ENCODE data around the gene FAM240A. TPM values are rescaled to one million over a fixed set of nuclear protein-coding genes. Genes with fewer than 3 reads are reported as not detected.

The FAM240A gene
- total RNA-seq, 1 experiment from 2014 or later, result not detected

- H3K79me2 ChIP-seq (ENCODE audit: low read length), result no peaks in the 10 kb centered on the region
- no peaks in the 10 kb centered on the region for H3K27me3 ChIP-seq (ENCODE audit: low read length)
- TF ChIP-seq EZH2phosphoT487 (IDR thresholded peaks at IDR 0.05; ENCODE audit: borderline replicate concordance, low read length), result no peak
- no peak for TF ChIP-seq CTCF (conservative IDR thresholded peaks at IDR 0.05; ENCODE audit: low read depth, low read length)
- TF ChIP-seq EZH2 (IDR thresholded peaks at IDR 0.05; ENCODE audit: low read length, unreplicated experiment), result no peak
- no peaks in the 10 kb centered on the region for H3K9me2 ChIP-seq (replicated peaks; ENCODE audit: low read length)
- no peak overlapping the region for H2AFZ ChIP-seq (ENCODE audit: low read length)
- ChIA-PET POLR2A (ENCODE audit: unreplicated experiment) (no interaction called here), CTCF (no interaction called here)
- intact Hi-C loops (cut with micrococcal nuclease), result no loop called here
- H4K20me1 ChIP-seq (ENCODE audit: low read length), result no peaks in the 10 kb centered on the region
- H3K9ac ChIP-seq (ENCODE audit: low read length), result no peak overlapping the region
- no peaks in the 10 kb centered on the region for H3K9me3 ChIP-seq (ENCODE audit: low read length)
- no peak overlapping the region for H3K4me3 ChIP-seq (ENCODE audit: low read length)
- no peak overlapping the region for H3K27ac ChIP-seq (ENCODE audit: low read length)
- no TSS peak for BruUV-seq (replicated peaks)
- ATAC-seq, result no peak
- no peak overlapping the region for H3K4me2 ChIP-seq (ENCODE audit: low read length)
- H3K4me1 ChIP-seq (ENCODE audit: insufficient read depth, low read length), result no peaks in the 10 kb centered on the region
- no peaks in the 10 kb centered on the region for H3F3A ChIP-seq (ENCODE audit: low read length, unreplicated experiment)
- no peak for DNase-seq
- H3K36me3 ChIP-seq (ENCODE audit: low read depth, low read length), result peaks cover 6% of the 10 kb centered on the region; the same call in 1 of the 2 replicates
Observed at GRCh38 chr3:46675426-46675825, 63.1 kb downstream of the FAM240A start.

Other genes with a start within 250 kb of the FAM240A start
- not detected in 2 replicates for gene CCR5, start 241.6 kb upstream of the FAM240A start, total RNA-seq (2014; rRNA removed)
- gene CCRL2, start 205.3 kb upstream of the FAM240A start, total RNA-seq (2014; rRNA removed), result 5.5 and 6.0 TPM in 2 replicates
- gene LTF, start 147.6 kb upstream of the FAM240A start, total RNA-seq (2014; rRNA removed), result not detected in 2 replicates
- not detected in 2 replicates for gene RTP3, start 114.5 kb upstream of the FAM240A start, total RNA-seq (2014; rRNA removed)
- gene LRRC2, start 46.2 kb upstream of the FAM240A start, total RNA-seq (2014; rRNA removed), result 0.26 and 0.35 TPM in 2 replicates
- gene ALS2CL, start 81.2 kb downstream of the FAM240A start, total RNA-seq (2014; rRNA removed), result 30.1 and 36.3 TPM in 2 replicates
- 0.52 and 0.66 TPM in 2 replicates for gene TMIE, start 88.9 kb downstream of the FAM240A start, total RNA-seq (2014; rRNA removed)
- gene PRSS50, start 105.3 kb downstream of the FAM240A start, total RNA-seq (2014; rRNA removed), result not detected in 2 replicates

All from PC-3 (cell line).